Raji (cell line): Measurements from ENCODE around the gene SLC15A3.

Experiments used
- POLR2A ChIP-seq: IDR thresholded peaks from 2 replicates; pipeline ENCODE4 v1.6.1; 2011; ENCODE audit warnings: low read depth, low read length, control low read depth; ENCODE audit not compliant: insufficient read depth

Gene SLC15A3

DNA sequence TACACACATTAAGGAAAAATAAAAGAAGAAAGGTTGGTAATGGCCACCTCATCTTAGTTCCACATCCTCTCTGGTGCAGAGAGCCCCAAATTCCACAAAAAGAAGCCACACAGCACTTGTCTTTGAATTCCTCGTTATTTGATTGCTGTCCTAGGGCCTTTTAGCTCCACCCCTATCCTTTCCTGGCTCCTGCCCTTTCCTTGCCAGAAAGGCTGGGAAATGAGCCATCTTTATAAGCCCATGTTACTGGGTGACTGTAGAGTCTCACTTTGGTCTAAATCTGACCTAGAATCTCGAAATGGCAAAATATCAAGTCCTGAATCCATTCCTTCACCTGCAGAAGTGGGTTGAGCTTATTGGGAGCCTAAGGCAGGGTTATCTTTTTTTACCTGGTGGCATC lies 32.0 kb downstream of the SLC15A3 start:
- TF ChIP-seq POLR2A, result no peak

DNA sequence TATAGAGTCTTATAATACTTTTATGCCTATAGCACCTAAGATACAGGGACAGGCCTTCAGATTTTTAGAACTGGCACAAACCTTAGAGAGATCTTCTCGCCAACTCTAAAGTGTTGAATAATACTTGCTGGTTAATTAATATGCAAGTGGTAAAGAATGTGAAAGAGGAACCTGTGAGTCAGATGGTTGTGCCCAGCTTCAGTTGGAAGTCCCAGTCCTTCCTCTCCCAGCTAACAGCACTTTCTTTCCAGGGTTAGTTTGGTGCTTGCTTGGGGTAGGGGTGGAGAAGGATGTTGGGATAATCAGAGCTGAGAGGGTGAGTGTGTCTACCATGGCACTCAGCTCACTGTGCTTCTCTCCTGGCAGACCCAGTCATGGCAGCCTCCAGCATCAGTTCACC lies 32.7 kb downstream of the SLC15A3 start:
- no peak for TF ChIP-seq POLR2A

DNA sequence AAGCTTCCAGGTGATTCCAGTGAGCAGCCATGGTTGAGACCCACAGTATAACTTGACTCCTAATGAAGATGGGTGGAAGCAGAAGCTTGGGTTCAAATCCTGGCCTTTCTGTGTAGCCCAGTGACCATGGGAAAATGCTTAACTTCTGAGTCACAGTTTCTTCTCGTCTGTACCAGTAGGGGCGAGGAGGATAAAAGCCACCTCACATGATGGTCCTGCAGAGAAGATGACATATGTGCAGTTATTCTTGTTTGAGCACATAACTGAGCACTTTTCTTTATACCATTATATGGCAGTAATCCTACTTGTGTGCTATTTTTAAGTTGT lies 33.1 kb downstream of the SLC15A3 start:
- TF ChIP-seq POLR2A, result no peak

DNA sequence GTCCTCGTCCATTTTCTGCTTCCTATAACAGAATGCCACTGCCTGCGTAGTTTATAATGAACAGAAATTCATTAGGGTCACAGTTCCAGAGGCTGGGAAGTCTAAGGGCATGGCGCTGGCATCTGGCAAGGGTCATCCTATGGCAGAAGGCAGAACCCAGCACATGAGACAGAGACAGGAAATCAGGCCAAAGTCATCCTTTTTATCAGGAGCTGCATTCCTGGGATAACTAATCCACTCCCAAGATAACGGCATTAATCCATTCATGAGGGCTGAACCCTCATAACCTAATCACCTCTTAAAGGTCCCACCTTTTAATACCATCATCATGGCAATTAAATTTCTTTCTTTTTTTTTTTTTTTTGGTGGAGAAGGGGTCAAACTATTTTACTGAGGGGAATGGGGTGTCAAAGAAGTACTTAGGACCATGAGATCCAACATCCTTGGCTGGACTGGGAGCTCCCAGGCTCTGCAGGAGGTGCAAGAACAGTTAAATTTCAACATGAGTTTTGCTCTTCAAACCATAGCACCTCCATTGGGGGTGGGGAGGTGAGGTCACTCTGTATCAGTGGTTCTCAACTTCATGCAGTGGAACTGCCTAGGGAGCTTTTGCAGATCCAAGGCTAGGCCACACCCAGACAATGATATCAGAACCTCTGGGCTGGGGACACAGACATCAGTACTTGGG lies 33.6 kb downstream of the SLC15A3 start:
- TF ChIP-seq POLR2A, result no peak

DNA sequence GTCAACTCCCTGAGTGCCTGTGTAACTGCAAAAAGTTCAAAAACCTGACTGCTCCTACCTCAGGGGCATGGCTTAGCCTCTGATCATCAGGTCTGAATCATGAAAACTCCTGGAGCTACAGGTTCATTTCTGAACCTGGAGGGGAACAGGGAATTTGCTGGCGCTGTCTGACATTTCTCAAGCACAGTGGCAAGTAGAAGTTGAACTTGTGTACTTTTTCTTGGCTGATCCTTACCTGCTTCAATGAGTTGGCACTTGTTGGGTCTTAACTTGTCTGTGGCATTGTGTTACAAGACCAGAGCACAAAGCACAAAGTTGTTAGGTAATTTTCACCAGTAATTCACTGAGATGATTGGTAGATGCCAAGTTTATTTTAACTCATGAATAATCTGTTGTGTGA lies 34.7 kb downstream of the SLC15A3 start:
- no peak for TF ChIP-seq POLR2A

DNA sequence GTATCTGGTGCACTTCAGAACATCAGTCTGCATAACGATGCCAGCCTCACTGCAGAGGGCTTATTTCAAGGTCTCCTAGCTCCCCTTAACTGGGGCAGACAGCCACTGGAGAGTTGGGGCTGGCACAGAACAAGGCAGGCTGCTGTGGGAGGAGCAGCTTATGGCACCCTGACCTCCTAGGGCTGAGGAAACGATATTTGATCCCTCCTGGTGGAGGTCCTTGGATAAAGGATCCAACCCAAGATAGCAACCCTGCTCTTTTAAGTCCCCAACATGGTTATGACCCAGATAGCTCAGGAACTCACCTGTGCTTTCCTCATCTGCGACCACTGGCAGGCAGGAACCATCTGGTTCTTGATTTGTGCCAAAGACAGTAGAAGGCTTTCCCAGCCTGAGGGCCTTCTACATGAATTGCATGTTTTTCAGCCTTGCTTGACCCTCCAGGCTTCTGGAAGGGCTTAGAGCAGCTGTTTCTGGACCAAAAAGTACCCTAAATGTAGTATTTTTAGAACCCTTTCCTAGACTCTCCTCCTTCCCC lies 35.2 kb downstream of the SLC15A3 start:
- TF ChIP-seq POLR2A, result no peak

DNA sequence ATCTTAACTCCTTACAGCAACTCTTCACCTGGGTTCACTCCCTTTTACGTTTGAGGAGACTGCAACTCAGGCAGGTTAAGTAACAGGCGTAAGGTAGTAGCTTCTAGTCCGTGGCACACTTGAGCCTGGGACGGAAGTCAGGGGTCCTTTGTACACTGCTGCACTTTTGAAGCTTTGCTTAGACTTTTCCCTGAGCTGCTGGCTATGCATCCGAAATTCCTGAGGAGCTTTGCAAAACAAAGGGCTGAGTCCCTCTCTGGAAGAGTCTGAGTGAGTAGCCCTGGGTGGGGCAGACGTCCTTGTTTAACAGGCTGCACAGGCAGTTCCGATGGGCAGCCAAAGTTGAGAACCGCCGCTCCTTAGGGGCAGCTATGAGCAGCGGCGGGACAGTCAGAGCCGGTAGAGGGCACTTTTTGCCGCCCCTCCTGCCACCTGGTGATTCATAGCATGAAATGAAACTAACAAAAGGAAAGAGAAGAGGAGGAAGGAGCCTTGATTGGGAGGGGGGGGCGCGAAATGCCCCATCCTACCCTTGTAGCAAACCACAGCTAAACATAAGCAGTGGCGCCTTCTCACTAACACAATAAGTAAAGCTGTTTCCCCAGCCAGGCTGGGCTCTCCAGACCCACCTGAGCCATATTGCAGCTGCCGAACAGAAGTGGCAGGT lies 36.6 kb downstream of the SLC15A3 start:
- TF ChIP-seq POLR2A, result peak; percentile 51; the same call in 1 of the 2 replicates

DNA sequence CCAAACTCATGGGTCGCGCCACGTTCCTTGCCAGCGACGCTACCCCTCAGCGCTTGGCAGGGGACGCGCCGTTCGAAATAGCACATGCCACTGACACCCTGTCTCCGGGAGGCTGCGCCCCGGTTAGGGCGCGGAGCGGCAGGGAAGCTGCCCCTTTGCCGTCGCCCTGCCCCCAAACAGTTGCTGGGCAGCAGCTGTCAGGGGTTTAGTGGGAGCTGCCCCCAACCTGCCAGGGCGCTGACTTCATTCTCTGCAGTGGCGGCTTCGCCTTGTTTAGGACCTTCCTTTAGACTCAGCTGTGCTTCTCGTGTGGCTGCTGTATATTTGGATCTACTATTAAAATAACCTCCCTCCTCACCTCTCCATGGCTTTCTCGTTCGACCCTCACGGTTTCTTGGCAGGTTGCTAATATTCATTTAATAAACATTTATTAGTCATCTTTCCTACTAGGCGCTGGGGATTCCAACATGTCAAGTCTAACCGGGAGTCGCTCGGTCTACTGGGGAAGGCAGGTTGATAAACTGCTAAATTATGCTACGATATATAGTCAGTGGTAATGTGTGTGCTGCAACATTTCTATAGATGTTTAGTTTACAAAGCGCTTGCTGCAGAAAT lies 37.2 kb downstream of the SLC15A3 start:
- no peak for TF ChIP-seq POLR2A

DNA sequence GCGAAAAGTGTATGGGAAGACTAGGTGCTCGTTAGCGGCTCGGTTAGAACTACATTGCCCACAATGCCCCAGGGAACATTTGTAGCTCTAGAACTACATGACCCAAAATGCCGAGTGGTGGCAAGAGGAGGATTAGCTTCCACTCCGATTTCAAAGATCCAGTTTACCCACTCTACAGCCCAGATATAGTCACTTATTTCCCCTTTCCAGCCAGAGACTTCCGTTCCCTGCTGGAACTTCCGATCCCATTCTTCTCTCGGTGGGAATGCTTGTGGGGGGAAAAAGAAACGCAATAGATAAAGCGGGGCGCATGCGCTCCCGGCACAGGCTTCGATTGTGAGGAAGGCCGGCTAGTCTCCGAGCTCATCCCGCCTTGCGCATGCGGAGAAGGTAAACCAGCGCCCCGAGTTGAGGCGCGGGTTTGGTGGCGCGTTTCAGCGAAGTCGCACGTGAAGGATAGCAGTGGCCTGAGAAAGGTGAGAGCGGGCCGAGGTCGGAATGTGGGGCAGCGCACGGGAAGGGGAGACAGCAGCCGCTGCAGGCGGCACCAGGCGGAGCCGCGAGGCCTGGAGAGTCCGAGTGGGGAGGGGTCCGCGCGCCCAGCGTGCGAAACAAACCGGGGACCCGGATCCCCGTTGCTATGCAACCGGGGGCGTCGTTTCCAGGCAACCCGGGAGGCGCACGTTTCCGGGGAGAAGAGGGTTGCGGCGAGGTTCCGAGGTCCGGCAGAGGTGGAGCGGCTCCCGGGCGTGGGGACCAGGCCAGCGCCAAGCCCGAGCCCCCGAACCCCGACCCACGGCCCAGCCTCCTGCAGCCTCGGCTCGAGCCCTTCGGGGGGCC lies 38.0 kb downstream of the SLC15A3 start, which contains the start of gene TMEM109:
Gene TMEM109, plus strand, starts transcription at position 366 of the 840 bp plus-strand sequence. CDS start 5,536 bp downstream, outside the sequence.
- TF ChIP-seq POLR2A, result peak; percentile 71

DNA sequence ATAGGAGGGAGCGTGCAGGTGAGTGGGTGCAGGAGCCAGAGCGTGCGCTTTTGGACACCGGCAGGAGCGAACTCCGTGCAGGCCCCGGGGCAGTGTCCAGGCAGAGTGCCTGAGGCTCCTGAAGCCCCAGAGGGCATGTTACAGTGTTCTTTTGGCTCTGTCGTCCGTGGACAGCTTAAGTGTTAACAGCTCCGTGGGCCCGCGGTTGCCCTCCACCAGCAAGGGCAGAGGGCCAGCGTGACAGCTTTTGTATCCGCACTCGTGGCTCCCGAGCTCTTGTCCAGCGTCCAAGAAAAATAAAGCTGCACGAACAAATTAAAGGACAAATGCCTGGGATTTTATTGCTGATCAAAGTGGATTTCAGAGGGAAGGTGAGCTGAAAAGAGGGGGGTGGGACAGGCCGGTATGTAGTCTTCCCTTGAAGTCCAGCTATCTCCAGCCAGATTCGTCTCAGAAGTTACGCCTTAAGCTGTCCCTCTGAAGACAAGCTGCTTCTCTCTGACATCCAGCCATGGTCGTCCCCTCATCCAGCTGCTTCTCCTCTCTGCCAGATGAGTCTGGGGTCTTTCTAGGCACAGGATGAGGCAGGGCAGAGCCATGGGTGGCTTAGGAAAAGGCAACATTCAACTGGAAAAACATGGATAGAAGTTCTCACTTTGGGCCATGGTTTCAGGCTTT lies 39.0 kb downstream of the SLC15A3 start:
- TF ChIP-seq POLR2A, result no peak

DNA sequence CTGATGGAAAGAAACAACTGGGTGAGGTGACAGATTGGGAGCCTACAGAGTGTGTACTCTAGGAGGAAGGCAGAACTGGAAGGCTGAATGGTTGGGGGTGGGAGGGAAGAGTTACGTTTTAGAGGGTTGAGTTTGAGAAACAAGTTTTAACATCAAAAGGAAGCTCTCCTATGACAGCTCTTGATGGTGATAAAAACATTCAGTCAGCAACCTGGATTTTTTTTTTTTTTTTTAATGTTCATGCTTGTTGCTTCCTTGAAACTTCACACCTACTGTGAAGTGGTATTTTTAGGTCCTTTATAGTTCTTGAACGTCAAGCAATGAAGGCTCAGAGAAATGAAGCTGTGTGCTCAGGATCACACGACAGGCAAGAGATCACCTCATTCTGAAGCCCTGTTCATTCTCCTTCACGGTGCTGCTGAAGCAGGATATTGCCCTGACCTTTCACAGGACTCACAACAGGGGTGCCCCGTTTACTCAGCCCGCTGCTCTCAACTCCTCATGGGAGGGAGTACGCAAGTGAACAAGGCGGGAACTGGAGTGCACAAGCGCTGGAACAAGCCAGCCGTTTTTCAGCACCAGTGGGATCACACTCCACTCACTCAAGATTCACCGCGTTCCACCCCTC lies 39.6 kb downstream of the SLC15A3 start:
- TF ChIP-seq POLR2A, result no peak

DNA sequence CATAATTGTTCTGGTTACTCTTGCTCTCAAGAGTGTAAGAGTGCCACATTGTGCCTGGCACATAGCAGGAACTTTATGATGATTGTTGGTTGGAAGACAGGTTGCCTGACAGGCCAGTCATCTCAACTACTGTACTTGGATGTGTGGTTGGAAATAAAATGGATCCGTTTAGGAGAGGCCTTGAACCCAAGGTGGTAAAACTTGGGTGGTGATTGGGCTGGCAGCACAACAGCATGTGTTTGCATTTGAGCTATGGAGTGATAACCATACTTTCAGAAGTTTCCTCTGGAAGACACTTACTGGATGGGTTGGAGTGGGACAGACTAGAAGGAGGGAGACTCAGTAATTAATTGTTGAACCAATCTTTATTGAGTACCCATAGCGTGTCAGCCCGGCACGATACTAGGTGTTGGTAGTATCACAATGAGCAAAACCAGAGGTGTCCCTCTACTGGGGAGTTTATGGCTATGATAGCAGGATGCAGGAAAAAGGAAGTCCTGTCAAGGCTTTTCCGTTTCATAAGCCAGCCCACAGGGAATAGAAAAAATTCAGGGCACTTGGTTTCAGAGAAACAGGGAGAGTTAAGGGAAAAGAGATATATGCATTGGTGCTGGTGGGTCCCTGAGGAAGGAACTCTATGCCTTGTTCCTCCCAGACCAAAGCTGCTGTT lies 41.1 kb downstream of the SLC15A3 start:
- no peak for TF ChIP-seq POLR2A

DNA sequence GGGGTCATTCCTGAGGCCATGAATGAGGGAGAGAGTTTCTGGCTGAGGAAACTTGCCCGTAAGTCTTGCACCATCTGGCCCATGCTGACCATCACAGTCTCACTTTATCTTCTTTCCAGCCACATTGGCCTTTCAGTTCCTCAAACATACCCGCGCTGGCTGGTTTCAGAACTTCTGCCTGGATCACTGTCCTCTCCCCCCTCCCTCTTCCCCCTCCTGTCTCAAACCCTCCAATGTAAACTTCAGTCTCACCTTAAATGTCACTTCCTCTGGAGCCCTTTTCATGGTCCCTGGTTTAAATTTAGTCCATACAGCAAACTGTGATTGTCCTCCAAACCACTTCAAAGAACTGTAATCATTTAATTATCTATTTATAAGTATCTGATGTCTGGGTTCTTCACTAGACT lies 41.7 kb downstream of the SLC15A3 start:
- TF ChIP-seq POLR2A, result no peak

DNA sequence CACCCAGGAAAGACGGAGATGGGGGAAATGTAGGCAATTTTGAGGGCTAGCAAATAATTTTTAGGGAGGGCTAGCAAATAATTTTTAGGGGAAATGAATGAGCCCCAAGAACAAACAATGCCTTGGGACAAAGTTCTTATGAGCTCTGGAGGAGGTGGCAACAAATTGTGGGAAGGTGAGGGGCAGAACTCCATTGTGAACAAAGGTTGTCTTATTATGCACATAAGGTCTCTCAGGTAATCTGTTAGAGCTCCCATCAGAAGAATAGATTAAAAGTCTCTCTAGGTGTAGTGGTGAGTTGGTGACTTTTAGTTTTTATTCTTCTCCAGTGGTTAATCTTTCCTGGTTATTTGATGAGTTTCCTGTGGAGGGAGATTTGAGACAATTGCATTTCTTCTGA lies 43.2 kb downstream of the SLC15A3 start:
- TF ChIP-seq POLR2A, result no peak
